Keratinocyte (primary cell): ENCODE data around the gene PCCB.

Experiments used
- EZH2 ChIP-seq: IDR thresholded peaks from one replicate; pipeline ENCODE4 v1.6.1; 2012; ENCODE audit warnings: inconsistent platforms, mild to moderate bottlenecking, low read length, moderate library complexity
- TF ChIP-seq, protein P1 (sequence below), 3 experiments: IDR thresholded peaks in 1 of 3; conservative IDR thresholded peaks in 1 of 3; optimal IDR thresholded peaks in 1 of 3; 2 replicates in 2 of 3; 3 replicates in 1 of 3; pipeline versions ENCODE3 to v1.5.1; 2011; ENCODE audit warnings: low read length in 3 of 3, mild to moderate bottlenecking in 3 of 3, moderate library complexity in 2 of 3, control low read depth in 1 of 3, inconsistent platforms in 1 of 3; ENCODE audit not compliant: insufficient read depth in 2 of 3; ENCODE audit errors: extremely low read depth in 1 of 3

DNA sequence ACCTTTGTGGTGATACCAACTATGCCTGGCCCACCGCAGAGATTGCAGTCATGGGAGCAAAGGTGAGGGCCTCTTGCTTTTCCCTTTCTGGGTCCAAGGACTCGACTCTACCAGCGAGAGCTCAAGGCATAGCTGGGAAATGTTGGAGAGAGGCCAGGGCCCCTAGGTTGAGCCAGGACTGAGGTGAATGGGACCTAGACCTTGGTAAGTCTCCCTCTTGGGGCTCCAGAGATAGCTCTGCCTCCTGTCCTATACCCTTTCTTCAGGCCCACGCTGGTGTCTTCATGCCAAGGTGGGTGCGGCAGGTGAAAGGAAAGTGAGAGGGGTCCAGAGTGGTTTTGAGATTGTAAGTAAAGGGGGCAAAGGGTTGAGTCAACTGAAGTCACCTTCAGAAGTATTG, 77.5 kb downstream of the PCCB start:
- TF ChIP-seq, protein P1, sequence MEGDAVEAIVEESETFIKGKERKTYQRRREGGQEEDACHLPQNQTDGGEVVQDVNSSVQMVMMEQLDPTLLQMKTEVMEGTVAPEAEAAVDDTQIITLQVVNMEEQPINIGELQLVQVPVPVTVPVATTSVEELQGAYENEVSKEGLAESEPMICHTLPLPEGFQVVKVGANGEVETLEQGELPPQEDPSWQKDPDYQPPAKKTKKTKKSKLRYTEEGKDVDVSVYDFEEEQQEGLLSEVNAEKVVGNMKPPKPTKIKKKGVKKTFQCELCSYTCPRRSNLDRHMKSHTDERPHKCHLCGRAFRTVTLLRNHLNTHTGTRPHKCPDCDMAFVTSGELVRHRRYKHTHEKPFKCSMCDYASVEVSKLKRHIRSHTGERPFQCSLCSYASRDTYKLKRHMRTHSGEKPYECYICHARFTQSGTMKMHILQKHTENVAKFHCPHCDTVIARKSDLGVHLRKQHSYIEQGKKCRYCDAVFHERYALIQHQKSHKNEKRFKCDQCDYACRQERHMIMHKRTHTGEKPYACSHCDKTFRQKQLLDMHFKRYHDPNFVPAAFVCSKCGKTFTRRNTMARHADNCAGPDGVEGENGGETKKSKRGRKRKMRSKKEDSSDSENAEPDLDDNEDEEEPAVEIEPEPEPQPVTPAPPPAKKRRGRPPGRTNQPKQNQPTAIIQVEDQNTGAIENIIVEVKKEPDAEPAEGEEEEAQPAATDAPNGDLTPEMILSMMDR (optimal IDR thresholded peaks at IDR 0.05 in 1 of 3, IDR thresholded peaks at IDR 0.05 in 1 of 3, conservative IDR thresholded peaks at IDR 0.05 in 1 of 3; ENCODE audit: extremely low read depth in 1 of 3, insufficient read depth in 2 of 3, low read length in 3 of 3) = no peak
- no peak for TF ChIP-seq EZH2
